NCI-H526 (cell line): ENCODE results near the gene EEF2K.
A peak's percentile ranks its signal among the peaks of the same experiment; 100 is the strongest.

Experiments
- DNase-seq, 2 experiments: peaks; one replicate each; lab custom pipeline; 2025; lab: John Stamatoyannopoulos, UW

The EEF2K gene

GRCh38 chr16:22317625-22318024 lies 111.5 kb downstream of the EEF2K start:
- no peak for DNase-seq

- DNase-seq = peak in 1 of 2 experiments; percentile 28
Measured at GRCh38 chr16:22318690-22319358, 112.7 kb downstream of the EEF2K start.

- DNase-seq = no peak
Measured at GRCh38 chr16:22320572-22321339, 114.7 kb downstream of the EEF2K start.

- peak; percentile 48 to 87 for DNase-seq
Measured at GRCh38 chr16:22321340-22322001, 115.4 kb downstream of the EEF2K start.

GRCh38 chr16:22322021-22322471 lies 116.0 kb downstream of the EEF2K start:
- DNase-seq = no peak

GRCh38 chr16:22322741-22323140 lies 116.7 kb downstream of the EEF2K start:
- no peak for DNase-seq

GRCh38 chr16:22323173-22323958 lies 117.3 kb downstream of the EEF2K start:
- DNase-seq = no peak

- DNase-seq = no peak
Measured at GRCh38 chr16:22323959-22324786, 118.1 kb downstream of the EEF2K start.

- DNase-seq = no peak
Measured at GRCh38 chr16:22324787-22325597, 118.9 kb downstream of the EEF2K start.

GRCh38 chr16:22325598-22326368 lies 119.7 kb downstream of the EEF2K start:
- DNase-seq = no peak

- no peak for DNase-seq
Measured at GRCh38 chr16:22326369-22326652, 120.2 kb downstream of the EEF2K start.

GRCh38 chr16:22326771-22327445 lies 120.8 kb downstream of the EEF2K start:
- no peak for DNase-seq

- no peak for DNase-seq
Measured at GRCh38 chr16:22327446-22327775, 121.3 kb downstream of the EEF2K start.

- DNase-seq = no peak
Measured at GRCh38 chr16:22328081-22328725, 122.1 kb downstream of the EEF2K start.

GRCh38 chr16:22329199-22329695 lies 123.2 kb downstream of the EEF2K start:
- no peak for DNase-seq

GRCh38 chr16:22330326-22330725 lies 124.2 kb downstream of the EEF2K start:
- DNase-seq = no peak

- DNase-seq = no peak
Measured at GRCh38 chr16:22333457-22333994, 127.4 kb downstream of the EEF2K start.

GRCh38 chr16:22335668-22336246 lies 129.7 kb downstream of the EEF2K start:
- no peak for DNase-seq
